ENCODE results near the gene SDK1.

GRCh38 chr7:3271298-3271697 lies 29.8 kb upstream of the SDK1 start:
- TF ChIP-seq CTCF (IDR thresholded peaks at IDR 0.05; ENCODE audit: borderline replicate concordance, extremely low read depth, low read length, poor library complexity, severe bottlenecking) (no peak), EZH2 (IDR thresholded peaks at IDR 0.05; ENCODE audit: borderline replicate concordance, low read depth, low read length, severe bottlenecking) (no peak)
